Activated CD4-positive, alpha-beta T cell treated with anti-CD3 and anti-CD28 coated beads, Interleukin-2, amount 10 ng/mL, durations not matched to agents 24 days and 14 days (primary cell): ENCODE data around the gene RBFOX2. TPM values are rescaled to one million over a fixed set of nuclear protein-coding genes. Genes with fewer than 3 reads are reported as not detected.
"Not testable (repeated sequence)": the region's sequence is repeated elsewhere in the genome, so short reads cannot be mapped to it uniquely, and the experiment has no call there.

Experiments used
- DNase-seq: peaks from one replicate; pipeline ENCODE4 v3.0.0; 2022
- H3K27ac Mint-ChIP-seq: one replicate; pipeline ENCODE4 v1.8.0; 2022; ENCODE audit warnings: mild to moderate bottlenecking, mixed read lengths
- H3K27me3 Mint-ChIP-seq: one replicate; pipeline ENCODE4 v1.8.0; 2022; ENCODE audit warnings: mixed read lengths
- H3K36me3 Mint-ChIP-seq: one replicate; pipeline ENCODE4 v1.8.0; 2022; ENCODE audit warnings: low read depth, mild to moderate bottlenecking, mixed read lengths
- H3K4me1 Mint-ChIP-seq: one replicate; pipeline ENCODE4 v1.8.0; 2021; ENCODE audit warnings: mixed read lengths
- H3K4me3 Mint-ChIP-seq: one replicate; pipeline ENCODE4 v1.8.0; 2022; ENCODE audit warnings: mild to moderate bottlenecking, moderate library complexity, mixed read lengths
- H3K9me3 Mint-ChIP-seq: one replicate; pipeline ENCODE4 v1.8.0; 2021; ENCODE audit warnings: mixed read lengths
- intact Hi-C: fragments of 100-400 bp; cut with micrococcal nuclease; formaldehyde crosslinking; loops from one replicate; pipeline ENCODE4 v1.15.1; 2023
- total RNA-seq: library from RNA; stranded (reverse); gene quantifications from 2 replicates; pipeline ENCODE4 v1.2.3, GENCODE V29; 2022

Gene RBFOX2
- total RNA-seq, result 3.6 and 3.9 TPM in 2 replicates

- Mint-ChIP-seq H3K36me3 (no peaks in the 10 kb centered on the region), H3K27ac (peak within 1 kb of the TSS; percentile 70), H3K27me3 (peaks cover 46% of the 10 kb centered on the region), H3K4me3 (peak within 1 kb of the TSS; percentile 89), H3K4me1 (peaks cover 14% of the 10 kb centered on the region), H3K9me3 (no peaks in the 10 kb centered on the region)
- intact Hi-C loops, result loop anchor here (5.0 to 10.0 kb wide), 2 partner anchors 46 to 93 kb away; no protein-coding TSS in a partner anchor
- DNase-seq, result peak; percentile 91
Observed at GRCh38 chr22:36028646-36029405, at the start of gene RBFOX2. RBFOX2 (minus strand) TSS chr22:36028824; CDS start chr22:36028425, 399 bp downstream.

GRCh38 chr22:36077271-36077670, 48.6 kb upstream of the RBFOX2 start:
- H3K9me3 Mint-ChIP-seq, result no peaks in the 10 kb centered on the region
- intact Hi-C loops, result loop anchor here (10.0 kb wide), 1 partner anchor 52 kb away; the partner anchor contains the start of gene RBFOX2
- no peak overlapping the region for H3K4me3 Mint-ChIP-seq
- H3K27me3 Mint-ChIP-seq, result no peaks in the 10 kb centered on the region
- DNase-seq, result no peak
- no peaks in the 10 kb centered on the region for H3K36me3 Mint-ChIP-seq
- peaks cover 2% of the 10 kb centered on the region for H3K4me1 Mint-ChIP-seq
- H3K27ac Mint-ChIP-seq, result no peak overlapping the region

GRCh38 chr22:36075724-36076123, 47.1 kb upstream of the RBFOX2 start:
- DNase-seq, result no peak
- Mint-ChIP-seq H3K4me3 (no peak overlapping the region), H3K4me1 (no peaks in the 10 kb centered on the region), H3K27ac (no peak overlapping the region), H3K27me3 (no peaks in the 10 kb centered on the region), H3K9me3 (no peaks in the 10 kb centered on the region), H3K36me3 (no peaks in the 10 kb centered on the region)
- intact Hi-C loops, result loop anchor here (10.0 kb wide), 1 partner anchor 51 kb away; the partner anchor contains the start of gene RBFOX2

- H3K27me3 Mint-ChIP-seq, result no peaks in the 10 kb centered on the region
- no peaks in the 10 kb centered on the region for H3K4me1 Mint-ChIP-seq
- H3K9me3 Mint-ChIP-seq, result no peaks in the 10 kb centered on the region
- H3K27ac Mint-ChIP-seq, result no peak overlapping the region
- H3K4me3 Mint-ChIP-seq, result no peak overlapping the region
- intact Hi-C loops, result loop anchor here (10.0 kb wide), 1 partner anchor 50 kb away; the partner anchor contains the start of gene RBFOX2
- H3K36me3 Mint-ChIP-seq, result no peaks in the 10 kb centered on the region
- DNase-seq, result no peak
Observed at GRCh38 chr22:36075230-36075629, 46.6 kb upstream of the RBFOX2 start.

GRCh38 chr22:36073476-36073875, 44.9 kb upstream of the RBFOX2 start:
- Mint-ChIP-seq H3K4me3 (no peak overlapping the region), H3K36me3 (no peaks in the 10 kb centered on the region), H3K27ac (no peak overlapping the region), H3K4me1 (no peaks in the 10 kb centered on the region), H3K27me3 (no peaks in the 10 kb centered on the region), H3K9me3 (no peaks in the 10 kb centered on the region)
- intact Hi-C loops, result loop anchor here (10.0 kb wide), 1 partner anchor 49 kb away; the partner anchor contains the start of gene RBFOX2
- no peak for DNase-seq

- H3K27ac Mint-ChIP-seq, H3K27me3 Mint-ChIP-seq, DNase-seq, H3K4me1 Mint-ChIP-seq, H3K36me3 Mint-ChIP-seq, H3K9me3 Mint-ChIP-seq, H3K4me3 Mint-ChIP-seq: not testable (repeated sequence)
- intact Hi-C loops, result loop anchor here (10.0 kb wide), 1 partner anchor 46 kb away; the partner anchor contains the start of gene RBFOX2
Observed at GRCh38 chr22:36070645-36071044, 42.0 kb upstream of the RBFOX2 start.

- Mint-ChIP-seq H3K4me1 (peaks cover 8% of the 10 kb centered on the region), H3K36me3 (no peaks in the 10 kb centered on the region), H3K27ac (no peak overlapping the region), H3K4me3 (no peak overlapping the region), H3K9me3 (no peaks in the 10 kb centered on the region), H3K27me3 (peaks cover 10% of the 10 kb centered on the region)
- intact Hi-C loops, result loop anchor here (5.0 kb wide), 2 partner anchors 53 to 717 kb away; no protein-coding TSS in a partner anchor
- DNase-seq, result no peak
Observed at GRCh38 chr22:36069368-36069767, 40.7 kb upstream of the RBFOX2 start.

GRCh38 chr22:36068776-36069344, 40.2 kb upstream of the RBFOX2 start:
- Mint-ChIP-seq H3K27me3 (peaks cover 12% of the 10 kb centered on the region), H3K9me3 (no peaks in the 10 kb centered on the region), H3K36me3 (no peaks in the 10 kb centered on the region), H3K27ac (no peak overlapping the region), H3K4me1 (peaks cover 8% of the 10 kb centered on the region), H3K4me3 (no peak overlapping the region)
- intact Hi-C loops, result loop anchor here (5.0 kb wide), 2 partner anchors 53 to 717 kb away; no protein-coding TSS in a partner anchor
- DNase-seq, result no peak

GRCh38 chr22:36067235-36067558, 38.6 kb upstream of the RBFOX2 start:
- no peak overlapping the region for H3K4me3 Mint-ChIP-seq
- intact Hi-C loops, result loop anchor here (5.0 kb wide), 2 partner anchors 55 to 715 kb away; no protein-coding TSS in a partner anchor
- no peak for DNase-seq
- no peak overlapping the region for H3K27ac Mint-ChIP-seq
- no peaks in the 10 kb centered on the region for H3K36me3 Mint-ChIP-seq
- H3K9me3 Mint-ChIP-seq, result no peaks in the 10 kb centered on the region
- H3K4me1 Mint-ChIP-seq, result peaks cover 8% of the 10 kb centered on the region
- H3K27me3 Mint-ChIP-seq, result peaks cover 15% of the 10 kb centered on the region

- no peaks in the 10 kb centered on the region for H3K36me3 Mint-ChIP-seq
- intact Hi-C loops, result loop anchor here (5.0 kb wide), 2 partner anchors 56 to 714 kb away; no protein-coding TSS in a partner anchor
- H3K9me3 Mint-ChIP-seq, result no peaks in the 10 kb centered on the region
Observed at GRCh38 chr22:36065775-36066544, 37.3 kb upstream of the RBFOX2 start.

GRCh38 chr22:36065462-36065774, 36.8 kb upstream of the RBFOX2 start:
- Mint-ChIP-seq H3K27me3 (peaks cover 15% of the 10 kb centered on the region), H3K4me1 (peaks cover 8% of the 10 kb centered on the region), H3K4me3 (peak overlapping the region; percentile 84), H3K9me3 (no peaks in the 10 kb centered on the region), H3K36me3 (no peaks in the 10 kb centered on the region), H3K27ac (peak overlapping the region; percentile 77)
- DNase-seq, result no peak
- intact Hi-C loops, result loop anchor here (5.0 kb wide), 2 partner anchors 57 to 713 kb away; no protein-coding TSS in a partner anchor

More at GRCh38 chr22:36065775-36066544, 37.3 kb upstream of the RBFOX2 start:
- H3K4me1 Mint-ChIP-seq, result peaks cover 8% of the 10 kb centered on the region
- DNase-seq, result peak; percentile 90
- H3K4me3 Mint-ChIP-seq, result peak overlapping the region; percentile 84
- H3K27ac Mint-ChIP-seq, result peak overlapping the region; percentile 89
- H3K27me3 Mint-ChIP-seq, result peaks cover 15% of the 10 kb centered on the region

- Mint-ChIP-seq H3K4me1 (peaks cover 8% of the 10 kb centered on the region), H3K27me3 (peaks cover 15% of the 10 kb centered on the region), H3K36me3 (no peaks in the 10 kb centered on the region), H3K9me3 (no peaks in the 10 kb centered on the region), H3K4me3 (no peak overlapping the region), H3K27ac (no peak overlapping the region)
- intact Hi-C loops, result no loop called here
- no peak for DNase-seq
Observed at GRCh38 chr22:36064358-36064757, 35.7 kb upstream of the RBFOX2 start.

- intact Hi-C loops, result no loop called here
- no peak overlapping the region for H3K27ac Mint-ChIP-seq
- H3K27me3 Mint-ChIP-seq, result peaks cover 11% of the 10 kb centered on the region
- no peak for DNase-seq
- no peak overlapping the region for H3K4me3 Mint-ChIP-seq
- H3K9me3 Mint-ChIP-seq, result no peaks in the 10 kb centered on the region
- H3K36me3 Mint-ChIP-seq, result no peaks in the 10 kb centered on the region
- peaks cover 4% of the 10 kb centered on the region for H3K4me1 Mint-ChIP-seq
Observed at GRCh38 chr22:36056980-36057379, 28.4 kb upstream of the RBFOX2 start.
